NOMO-1 (cell line): ENCODE results near the gene ASPDH.
"Not testable (repeated sequence)": the region's sequence is repeated elsewhere in the genome, so short reads cannot be mapped to it uniquely, and the experiment has no call there.

Source experiments
- DNase-seq, 2 experiments: peaks; one replicate each; lab custom pipeline; 2025; ENCODE audit not compliant: unreplicated experiment in 2 of 2; lab: John Stamatoyannopoulos, UW

The ASPDH gene

GRCh38 chr19:50480281-50481111 is 33.2 kb downstream of the ASPDH start:
- DNase-seq: no peak

GRCh38 chr19:50479761-50480251 is 33.9 kb downstream of the ASPDH start:
- no peak for DNase-seq

GRCh38 chr19:50478901-50479715 is 34.6 kb downstream of the ASPDH start:
- no peak for DNase-seq

GRCh38 chr19:50477751-50478515 is 35.8 kb downstream of the ASPDH start:
- no peak for DNase-seq

GRCh38 chr19:50476907-50477238 is 36.8 kb downstream of the ASPDH start:
- no peak for DNase-seq

- DNase-seq: peak; percentile 83 to 87
Observed at GRCh38 chr19:50476224-50476906, 37.3 kb downstream of the ASPDH start, which contains the start of the genes EMC10 and GARIN5A. Gene EMC10 (plus strand): TSS chr19:50476507. CDS start chr19:50476545, 38 bp downstream. Gene GARIN5A (minus strand): TSS chr19:50476848. CDS start chr19:50476388, 460 bp downstream.

GRCh38 chr19:50475736-50476223 is 37.9 kb downstream of the ASPDH start:
- DNase-seq: no peak

GRCh38 chr19:50475101-50475568 is 38.6 kb downstream of the ASPDH start:
- no peak for DNase-seq

GRCh38 chr19:50473336-50473735 is 40.4 kb downstream of the ASPDH start:
- DNase-seq: not testable (repeated sequence)

GRCh38 chr19:50468818-50469217 is 44.9 kb downstream of the ASPDH start:
- peak in 1 of 2 experiments; percentile 35 for DNase-seq

- no peak for DNase-seq
Observed at GRCh38 chr19:50467566-50467965, 46.1 kb downstream of the ASPDH start.

- no peak for DNase-seq
Observed at GRCh38 chr19:50466706-50467039, 47.0 kb downstream of the ASPDH start.

- no peak for DNase-seq
Observed at GRCh38 chr19:50465986-50466705, 47.6 kb downstream of the ASPDH start.

- no peak for DNase-seq
Observed at GRCh38 chr19:50465000-50465399, 48.7 kb downstream of the ASPDH start.

GRCh38 chr19:50464348-50464747 is 49.4 kb downstream of the ASPDH start:
- DNase-seq: no peak

- no peak for DNase-seq
Observed at GRCh38 chr19:50462970-50463369, 50.7 kb downstream of the ASPDH start.
